ENCODE data around the gene ABR.

GRCh38 chr17:1004769-1005295 is 174.9 kb downstream of the ABR start:
- TF ChIP-seq POLR2A (IDR thresholded peaks at IDR 0.05): no peak
- TF ChIP-seq CTCF (IDR thresholded peaks at IDR 0.05): no peak
- TF ChIP-seq POLR2AphosphoS5 (IDR thresholded peaks at IDR 0.05): no peak

All from transverse colon (tissue), 4 donors.